Measurements from ENCODE around the gene TACO1. TPM values are rescaled to one million over a fixed set of nuclear protein-coding genes. Genes with fewer than 3 reads are reported as not detected.

Gene TACO1
- total and polyA plus RNA-seq, 2 of the 8 experiments (the other 6 are each of a cell fraction or from before 2014, with no cell fraction given): 19.1 to 23.6 TPM

- no peak for TF ChIP-seq CBX5 (IDR thresholded peaks at IDR 0.05; ENCODE audit: low read depth, low read length)
- no peak for TF ChIP-seq BRCA1 (IDR thresholded peaks at IDR 0.05; ENCODE audit: low read depth, low read length)
- TF ChIP-seq SIRT6 (IDR thresholded peaks at IDR 0.05; ENCODE audit: low read length): no peak
Observed at GRCh38 chr17:63623786-63624530, 23.3 kb downstream of the TACO1 start (continued).
